ENCODE results near the gene TCP11L2. TPM values are rescaled to one million over a fixed set of nuclear protein-coding genes. Genes with fewer than 3 reads are reported as not detected.

The TCP11L2 gene
- total RNA-seq, 4 donors from 2014 or later = 8.0 to 47.8 (median 41.7) TPM

GRCh38 chr12:106256524-106256923 is 46.0 kb upstream of the TCP11L2 start:
- Histone ChIP-seq H3K36me3 (no peaks in the 10 kb centered on the region), H3K27ac (no peak overlapping the region), H3K4me1 (no peaks in the 10 kb centered on the region), H3K27me3 (no peaks in the 10 kb centered on the region), H3K4me3 (no peak overlapping the region), H3K9me3 (no peaks in the 10 kb centered on the region)
- intact Hi-C loops (cut with DNase I; ENCODE audit: low total_unique reads) (no loop called here), in situ Hi-C loops (cut with MboI; ENCODE audit: low pct_ligation_motif_present in 1 of 4, low pct_unique_long_range_greater_than_20kb in 1 of 4, low sequenced_read_pairs in 3 of 4) (no loop called here)
- TF ChIP-seq CTCF (IDR thresholded peaks at IDR 0.05) (no peak), POLR2AphosphoS5 (IDR thresholded peaks at IDR 0.05) (no peak), EP300 (IDR thresholded peaks at IDR 0.05; ENCODE audit: low read depth) (no peak), POLR2A (IDR thresholded peaks at IDR 0.05) (no peak)
- DNase-seq = no peak

- no peak for DNase-seq
- Histone ChIP-seq H3K27ac (no peak overlapping the region), H3K27me3 (no peaks in the 10 kb centered on the region), H3K9me3 (no peaks in the 10 kb centered on the region), H3K4me3 (no peak overlapping the region), H3K4me1 (no peaks in the 10 kb centered on the region), H3K36me3 (no peaks in the 10 kb centered on the region)
- TF ChIP-seq POLR2A (IDR thresholded peaks at IDR 0.05) (no peak), CTCF (IDR thresholded peaks at IDR 0.05) (no peak), POLR2AphosphoS5 (IDR thresholded peaks at IDR 0.05) (no peak), EP300 (IDR thresholded peaks at IDR 0.05; ENCODE audit: low read depth) (no peak)
- intact Hi-C loops (cut with DNase I; ENCODE audit: low total_unique reads) (no loop called here), in situ Hi-C loops (cut with MboI; ENCODE audit: low pct_ligation_motif_present in 1 of 4, low pct_unique_long_range_greater_than_20kb in 1 of 4, low sequenced_read_pairs in 3 of 4) (no loop called here)
- 80% methylated on average over 1 to 4 of the region's 4 CpGs for WGBS, 2 donors (ENCODE audit: low coverage in 1 of 2)
Observed at GRCh38 chr12:106258226-106258625, 44.3 kb upstream of the TCP11L2 start.

- TF ChIP-seq CTCF (IDR thresholded peaks at IDR 0.05) = no peak
- no peak for TF ChIP-seq POLR2AphosphoS5 (IDR thresholded peaks at IDR 0.05)
- TF ChIP-seq POLR2A (IDR thresholded peaks at IDR 0.05) = no peak
- TF ChIP-seq EP300 (IDR thresholded peaks at IDR 0.05; ENCODE audit: low read depth) = no peak
- no peak overlapping the region for H3K27ac ChIP-seq
Observed at GRCh38 chr12:106258935-106259334, 43.6 kb upstream of the TCP11L2 start.

GRCh38 chr12:106265116-106265515 is 37.4 kb upstream of the TCP11L2 start:
- no peak for DNase-seq
- in situ Hi-C loops (cut with MboI; ENCODE audit: low pct_ligation_motif_present in 1 of 4, low pct_unique_long_range_greater_than_20kb in 1 of 4, low sequenced_read_pairs in 3 of 4) = no loop called here
- H3K4me1 ChIP-seq = no peaks in the 10 kb centered on the region
- H3K27ac ChIP-seq = no peak overlapping the region
- no peak for TF ChIP-seq POLR2AphosphoS5 (IDR thresholded peaks at IDR 0.05)
- TF ChIP-seq EP300 (IDR thresholded peaks at IDR 0.05; ENCODE audit: low read depth) = no peak
- TF ChIP-seq CTCF (IDR thresholded peaks at IDR 0.05) = no peak
- no peak for TF ChIP-seq POLR2A (IDR thresholded peaks at IDR 0.05)
- WGBS, 2 donors (ENCODE audit: low coverage in 1 of 2) = 92% methylated on average over 1 of the region's 1 CpG
- no peak overlapping the region for H3K4me3 ChIP-seq
- no peaks in the 10 kb centered on the region for H3K36me3 ChIP-seq
- intact Hi-C loops (cut with DNase I; ENCODE audit: low total_unique reads) = no loop called here
- H3K9me3 ChIP-seq = no peaks in the 10 kb centered on the region
- no peaks in the 10 kb centered on the region for H3K27me3 ChIP-seq

More at GRCh38 chr12:106258935-106259334, 43.6 kb upstream of the TCP11L2 start:
- Histone ChIP-seq H3K27me3 (no peaks in the 10 kb centered on the region), H3K4me1 (no peaks in the 10 kb centered on the region), H3K36me3 (no peaks in the 10 kb centered on the region), H3K4me3 (no peak overlapping the region), H3K9me3 (no peaks in the 10 kb centered on the region)
- intact Hi-C loops (cut with DNase I; ENCODE audit: low total_unique reads) (no loop called here), in situ Hi-C loops (cut with MboI; ENCODE audit: low pct_ligation_motif_present in 1 of 4, low pct_unique_long_range_greater_than_20kb in 1 of 4, low sequenced_read_pairs in 3 of 4) (no loop called here)
- 77% methylated on average over 1 of the region's 1 CpG; no CpG with 5 or more reads in 1 of the 2 donors for WGBS, 2 donors (ENCODE audit: low coverage in 1 of 2)
- DNase-seq = no peak

Measured in transverse colon (tissue), 4 donors.